ENCODE measurements around the gene RHOBTB3.

GRCh38 chr5:95843733-95844223, 112.6 kb downstream of the RHOBTB3 start:
- TF ChIP-seq, protein P1, sequence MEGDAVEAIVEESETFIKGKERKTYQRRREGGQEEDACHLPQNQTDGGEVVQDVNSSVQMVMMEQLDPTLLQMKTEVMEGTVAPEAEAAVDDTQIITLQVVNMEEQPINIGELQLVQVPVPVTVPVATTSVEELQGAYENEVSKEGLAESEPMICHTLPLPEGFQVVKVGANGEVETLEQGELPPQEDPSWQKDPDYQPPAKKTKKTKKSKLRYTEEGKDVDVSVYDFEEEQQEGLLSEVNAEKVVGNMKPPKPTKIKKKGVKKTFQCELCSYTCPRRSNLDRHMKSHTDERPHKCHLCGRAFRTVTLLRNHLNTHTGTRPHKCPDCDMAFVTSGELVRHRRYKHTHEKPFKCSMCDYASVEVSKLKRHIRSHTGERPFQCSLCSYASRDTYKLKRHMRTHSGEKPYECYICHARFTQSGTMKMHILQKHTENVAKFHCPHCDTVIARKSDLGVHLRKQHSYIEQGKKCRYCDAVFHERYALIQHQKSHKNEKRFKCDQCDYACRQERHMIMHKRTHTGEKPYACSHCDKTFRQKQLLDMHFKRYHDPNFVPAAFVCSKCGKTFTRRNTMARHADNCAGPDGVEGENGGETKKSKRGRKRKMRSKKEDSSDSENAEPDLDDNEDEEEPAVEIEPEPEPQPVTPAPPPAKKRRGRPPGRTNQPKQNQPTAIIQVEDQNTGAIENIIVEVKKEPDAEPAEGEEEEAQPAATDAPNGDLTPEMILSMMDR (IDR thresholded peaks at IDR 0.05): no peak
- TF ChIP-seq POLR2A (IDR thresholded peaks at IDR 0.05): no peak

All from thyroid gland (tissue), 4 donors.